ENCODE results near the gene NDUFAF5. TPM values are rescaled to one million over a fixed set of nuclear protein-coding genes. Genes with fewer than 3 reads are reported as not detected.

Gene NDUFAF5
- total and polyA plus RNA-seq, 2 experiments from 2014 or later = 16.6 to 21.3 TPM

DNA sequence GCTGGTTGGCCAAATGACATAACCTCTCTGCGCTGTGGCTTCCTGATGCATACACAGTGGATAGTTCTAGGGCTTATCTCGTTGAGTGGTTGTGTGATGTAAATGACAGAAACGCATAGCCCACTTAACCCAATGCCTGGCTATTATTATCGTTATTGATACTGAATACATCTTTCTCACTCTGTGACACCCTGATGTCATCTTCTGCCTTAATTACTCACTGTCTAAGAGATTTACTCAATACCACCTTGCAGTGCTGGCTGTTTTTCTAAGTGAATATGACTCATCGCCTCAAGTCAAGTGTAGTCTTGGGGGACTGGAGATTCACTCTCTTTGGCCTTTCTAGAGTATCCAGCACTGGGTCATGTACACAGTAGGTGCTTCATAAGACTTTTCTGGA is 73.6 kb downstream of the NDUFAF5 start:
- WGBS (ENCODE audit: low lambda C conversion rate, missing lambda C conversion rate) = 93% methylated on average over 5 of the region's 5 CpGs
- Histone ChIP-seq H3K36me3 (replicated peaks; ENCODE audit: insufficient read depth, low read depth) (no peaks in the 10 kb centered on the region), H2AFZ (no peak overlapping the region), H3K4me3 (no peak overlapping the region), H3K4me1 (ENCODE audit: insufficient read depth) (no peaks in the 10 kb centered on the region), H3K27ac (no peak overlapping the region), H4K20me1 (ENCODE audit: insufficient read depth, poor library complexity, severe bottlenecking) (no peaks in the 10 kb centered on the region), H3K9me3 (ENCODE audit: low read depth) (no peaks in the 10 kb centered on the region), H3K27me3 (no peaks in the 10 kb centered on the region), H3K79me2 (no peaks in the 10 kb centered on the region), H3K4me2 (no peak overlapping the region), H3K9me2 (replicated peaks; ENCODE audit: insufficient read depth) (no peaks in the 10 kb centered on the region)
- DNase-seq (ENCODE audit: low spot score) = no peak
- TF ChIP-seq EZH2 (IDR thresholded peaks at IDR 0.05; ENCODE audit: borderline replicate concordance) (no peak), EZH2phosphoT487 (IDR thresholded peaks at IDR 0.05; ENCODE audit: low read depth, severe bottlenecking, unreplicated experiment) (no peak)
- TF ChIP-seq, protein P1, sequence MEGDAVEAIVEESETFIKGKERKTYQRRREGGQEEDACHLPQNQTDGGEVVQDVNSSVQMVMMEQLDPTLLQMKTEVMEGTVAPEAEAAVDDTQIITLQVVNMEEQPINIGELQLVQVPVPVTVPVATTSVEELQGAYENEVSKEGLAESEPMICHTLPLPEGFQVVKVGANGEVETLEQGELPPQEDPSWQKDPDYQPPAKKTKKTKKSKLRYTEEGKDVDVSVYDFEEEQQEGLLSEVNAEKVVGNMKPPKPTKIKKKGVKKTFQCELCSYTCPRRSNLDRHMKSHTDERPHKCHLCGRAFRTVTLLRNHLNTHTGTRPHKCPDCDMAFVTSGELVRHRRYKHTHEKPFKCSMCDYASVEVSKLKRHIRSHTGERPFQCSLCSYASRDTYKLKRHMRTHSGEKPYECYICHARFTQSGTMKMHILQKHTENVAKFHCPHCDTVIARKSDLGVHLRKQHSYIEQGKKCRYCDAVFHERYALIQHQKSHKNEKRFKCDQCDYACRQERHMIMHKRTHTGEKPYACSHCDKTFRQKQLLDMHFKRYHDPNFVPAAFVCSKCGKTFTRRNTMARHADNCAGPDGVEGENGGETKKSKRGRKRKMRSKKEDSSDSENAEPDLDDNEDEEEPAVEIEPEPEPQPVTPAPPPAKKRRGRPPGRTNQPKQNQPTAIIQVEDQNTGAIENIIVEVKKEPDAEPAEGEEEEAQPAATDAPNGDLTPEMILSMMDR (IDR thresholded peaks at IDR 0.05; ENCODE audit: poor library complexity) = no peak

DNA sequence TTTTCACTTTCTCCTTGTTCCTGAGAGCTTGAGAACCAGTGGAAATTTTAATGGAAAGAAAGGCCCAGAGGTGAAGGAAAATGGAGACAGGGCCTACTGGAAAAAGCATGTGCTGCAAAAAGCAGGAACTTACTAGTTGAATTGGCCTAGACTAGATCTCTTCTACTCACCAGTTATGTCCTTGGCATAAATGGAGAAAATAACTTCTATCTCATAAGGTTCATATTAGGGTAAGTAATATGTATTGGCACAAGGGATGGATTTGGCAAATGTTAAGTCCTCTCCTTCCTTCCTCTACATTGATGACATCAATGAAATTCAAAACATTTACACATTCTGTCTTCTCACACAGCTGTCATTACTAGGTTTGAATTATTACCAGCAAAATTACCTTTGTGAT is 74.0 kb downstream of the NDUFAF5 start:
- TF ChIP-seq EZH2 (IDR thresholded peaks at IDR 0.05; ENCODE audit: borderline replicate concordance) (no peak), EZH2phosphoT487 (IDR thresholded peaks at IDR 0.05; ENCODE audit: low read depth, severe bottlenecking, unreplicated experiment) (no peak)
- TF ChIP-seq, protein P1 (IDR thresholded peaks at IDR 0.05; ENCODE audit: poor library complexity) = no peak
- H3K9me3 ChIP-seq (ENCODE audit: low read depth) = no peaks in the 10 kb centered on the region
- no peak overlapping the region for H3K4me3 ChIP-seq
- H3K9me2 ChIP-seq (replicated peaks; ENCODE audit: insufficient read depth) = no peaks in the 10 kb centered on the region
- H2AFZ ChIP-seq = no peak overlapping the region
- no peak overlapping the region for H3K27ac ChIP-seq
- H3K79me2 ChIP-seq = no peaks in the 10 kb centered on the region
- no peak overlapping the region for H3K4me2 ChIP-seq
- no peak for DNase-seq (ENCODE audit: low spot score)
- no peaks in the 10 kb centered on the region for H3K4me1 ChIP-seq (ENCODE audit: insufficient read depth)
- H3K27me3 ChIP-seq = no peaks in the 10 kb centered on the region
- H3K36me3 ChIP-seq (replicated peaks; ENCODE audit: insufficient read depth, low read depth) = no peaks in the 10 kb centered on the region
- no peaks in the 10 kb centered on the region for H4K20me1 ChIP-seq (ENCODE audit: insufficient read depth, poor library complexity, severe bottlenecking)

DNA sequence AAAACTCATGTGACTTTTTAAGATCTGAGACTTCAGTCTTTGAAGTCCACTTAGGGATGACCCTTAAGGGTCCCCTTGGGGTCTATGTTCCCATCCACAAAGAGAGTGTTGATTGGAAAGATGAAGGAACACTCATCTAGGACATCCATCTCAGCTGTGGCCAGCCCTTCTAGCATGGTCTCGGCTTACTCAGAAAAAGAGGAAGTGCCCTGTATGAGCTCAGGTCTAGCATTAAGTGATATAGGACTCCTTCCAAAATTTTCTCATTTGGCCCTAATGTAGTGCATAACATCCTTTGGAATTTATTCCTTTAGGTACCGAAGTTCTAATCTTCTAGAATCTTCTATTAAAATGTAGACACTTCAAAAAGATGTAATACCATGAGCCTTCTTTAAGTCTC is 77.4 kb downstream of the NDUFAF5 start:
- Histone ChIP-seq H3K79me2 (no peaks in the 10 kb centered on the region), H3K36me3 (replicated peaks; ENCODE audit: insufficient read depth, low read depth) (no peaks in the 10 kb centered on the region), H2AFZ (no peak overlapping the region), H3K27ac (no peak overlapping the region), H3K9me2 (replicated peaks; ENCODE audit: insufficient read depth) (no peaks in the 10 kb centered on the region), H3K4me1 (ENCODE audit: insufficient read depth) (peaks cover 7% of the 10 kb centered on the region), H3K4me2 (no peak overlapping the region), H4K20me1 (ENCODE audit: insufficient read depth, poor library complexity, severe bottlenecking) (no peaks in the 10 kb centered on the region), H3K4me3 (no peak overlapping the region), H3K27me3 (no peaks in the 10 kb centered on the region), H3K9me3 (ENCODE audit: low read depth) (no peaks in the 10 kb centered on the region)
- no peak for TF ChIP-seq EZH2phosphoT487 (IDR thresholded peaks at IDR 0.05; ENCODE audit: low read depth, severe bottlenecking, unreplicated experiment)
- TF ChIP-seq EZH2 (IDR thresholded peaks at IDR 0.05; ENCODE audit: borderline replicate concordance) = no peak
- TF ChIP-seq, protein P1 (IDR thresholded peaks at IDR 0.05; ENCODE audit: poor library complexity) = no peak
- DNase-seq (ENCODE audit: low spot score) = no peak
- WGBS (ENCODE audit: low lambda C conversion rate, missing lambda C conversion rate) = 94% methylated on average over 2 of the region's 2 CpGs

DNA sequence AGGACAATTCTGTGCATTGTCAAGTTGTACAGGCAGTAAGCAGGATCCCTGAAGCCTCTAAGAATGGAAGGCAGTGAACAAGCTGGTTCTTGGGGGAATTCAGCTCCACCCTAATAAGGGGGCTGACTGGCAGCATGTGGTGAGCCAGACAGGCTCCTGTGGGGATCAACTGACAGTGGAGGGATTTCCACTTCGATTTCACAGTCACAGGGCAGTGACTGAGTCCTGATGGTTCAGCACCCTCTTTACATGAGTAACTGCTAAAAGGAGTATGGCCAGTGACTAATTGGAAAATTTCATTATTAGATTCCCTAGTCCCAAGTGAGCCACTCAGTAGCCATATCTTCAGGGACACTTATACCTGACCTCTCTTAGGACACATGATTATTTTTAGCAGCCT is 78.4 kb downstream of the NDUFAF5 start:
- Histone ChIP-seq H3K4me2 (no peak overlapping the region), H3K4me3 (no peak overlapping the region), H4K20me1 (ENCODE audit: insufficient read depth, poor library complexity, severe bottlenecking) (no peaks in the 10 kb centered on the region), H3K4me1 (ENCODE audit: insufficient read depth) (peaks cover 7% of the 10 kb centered on the region), H3K27ac (no peak overlapping the region), H3K79me2 (no peaks in the 10 kb centered on the region), H3K36me3 (replicated peaks; ENCODE audit: insufficient read depth, low read depth) (no peaks in the 10 kb centered on the region), H2AFZ (no peak overlapping the region), H3K9me3 (ENCODE audit: low read depth) (no peaks in the 10 kb centered on the region), H3K9me2 (replicated peaks; ENCODE audit: insufficient read depth) (no peaks in the 10 kb centered on the region), H3K27me3 (no peaks in the 10 kb centered on the region)
- 75% methylated on average over 1 of the region's 1 CpG for WGBS (ENCODE audit: low lambda C conversion rate, missing lambda C conversion rate)
- TF ChIP-seq EZH2phosphoT487 (IDR thresholded peaks at IDR 0.05; ENCODE audit: low read depth, severe bottlenecking, unreplicated experiment) (no peak), EZH2 (IDR thresholded peaks at IDR 0.05; ENCODE audit: borderline replicate concordance) (no peak)
- TF ChIP-seq, protein P1 (IDR thresholded peaks at IDR 0.05; ENCODE audit: poor library complexity) = no peak
- DNase-seq (ENCODE audit: low spot score) = no peak

All from hepatocyte (in vitro differentiated cells).